ENCODE data around the gene TOMM20. TPM values are rescaled to one million over a fixed set of nuclear protein-coding genes. Genes with fewer than 3 reads are reported as not detected.
"Not testable (repeated sequence)": the region's sequence is repeated elsewhere in the genome, so short reads cannot be mapped to it uniquely, and the experiment has no call there.

Gene TOMM20
- 68.8 and 74.9 TPM in 2 replicates for total RNA-seq (2014; rRNA removed; shearing (Covaris generic))

GRCh38 chr1:235128456-235129328 lies at the start of gene TOMM20:
Gene TOMM20, minus strand, starts transcription at chr1:235128837. Its CDS starts 122 bp downstream, at chr1:235128715.
- peak; percentile 97 for DNase-seq (ENCODE audit: low read depth)

GRCh38 chr1:235176486-235176885 lies 47.8 kb upstream of the TOMM20 start:
- DNase-seq (ENCODE audit: low read depth), result no peak

- DNase-seq (ENCODE audit: low read depth), result peak; percentile 6
Observed at GRCh38 chr1:235169986-235170385, 41.3 kb upstream of the TOMM20 start.

GRCh38 chr1:235168375-235168774 lies 39.7 kb upstream of the TOMM20 start:
- no peak for DNase-seq (ENCODE audit: low read depth)

GRCh38 chr1:235161685-235162327 lies 33.2 kb upstream of the TOMM20 start:
- no peak for DNase-seq (ENCODE audit: low read depth)

- peak; percentile 85 for DNase-seq (ENCODE audit: low read depth)
Observed at GRCh38 chr1:235160957-235161684, 32.5 kb upstream of the TOMM20 start, which contains the start of gene RBM34. Gene RBM34, minus strand, starts transcription at chr1:235161250. Its CDS starts 24 bp downstream, at chr1:235161226.

- peak; percentile 54 for DNase-seq (ENCODE audit: low read depth)
Observed at GRCh38 chr1:235160383-235160956, 31.8 kb upstream of the TOMM20 start.

- not testable (repeated sequence) for DNase-seq (ENCODE audit: low read depth)
Observed at GRCh38 chr1:235159930-235160329, 31.3 kb upstream of the TOMM20 start.

- not testable (repeated sequence) for DNase-seq (ENCODE audit: low read depth)
Observed at GRCh38 chr1:235159284-235159683, 30.6 kb upstream of the TOMM20 start.

GRCh38 chr1:235158680-235159079 lies 30.0 kb upstream of the TOMM20 start:
- DNase-seq (ENCODE audit: low read depth), result no peak

- DNase-seq (ENCODE audit: low read depth), result no peak
Observed at GRCh38 chr1:235157150-235157549, 28.5 kb upstream of the TOMM20 start.

- no peak for DNase-seq (ENCODE audit: low read depth)
Observed at GRCh38 chr1:235156740-235157139, 28.1 kb upstream of the TOMM20 start.

GRCh38 chr1:235156265-235156664 lies 27.6 kb upstream of the TOMM20 start:
- no peak for DNase-seq (ENCODE audit: low read depth)

- DNase-seq (ENCODE audit: low read depth), result no peak
Observed at GRCh38 chr1:235152235-235152634, 23.6 kb upstream of the TOMM20 start.

- no peak for DNase-seq (ENCODE audit: low read depth)
Observed at GRCh38 chr1:235151033-235151432, 22.4 kb upstream of the TOMM20 start.

GRCh38 chr1:235149824-235150223 lies 21.2 kb upstream of the TOMM20 start:
- no peak for DNase-seq (ENCODE audit: low read depth)

GRCh38 chr1:235147269-235147668 lies 18.6 kb upstream of the TOMM20 start:
- DNase-seq (ENCODE audit: low read depth), result no peak

- no peak for DNase-seq (ENCODE audit: low read depth)
Observed at GRCh38 chr1:235145639-235146038, 17.0 kb upstream of the TOMM20 start.

- no peak for DNase-seq (ENCODE audit: low read depth)
Observed at GRCh38 chr1:235142991-235143390, 14.4 kb upstream of the TOMM20 start.

GRCh38 chr1:235139315-235139714 lies 10.7 kb upstream of the TOMM20 start:
- no peak for DNase-seq (ENCODE audit: low read depth)

- DNase-seq (ENCODE audit: low read depth), result no peak
Observed at GRCh38 chr1:235138821-235139220, 10.2 kb upstream of the TOMM20 start.

GRCh38 chr1:235136111-235136510 lies 7.5 kb upstream of the TOMM20 start:
- no peak for DNase-seq (ENCODE audit: low read depth)

Measured in RPMI7951 (cell line).